LNCaP clone FGC (cell line): ENCODE data around the gene SIRPB2.
A peak's percentile ranks its signal among the peaks of the same experiment; 100 is the strongest.

Experiments
- DNase-seq: peaks from one replicate; pipeline ENCODE4 v3.0.0-alpha.2; 2011; ENCODE audit warnings: low read depth
- H3K4me3 ChIP-seq: 2 replicates; pipeline ENCODE4 v1.5.1; 2011; ENCODE audit warnings: mild to moderate bottlenecking, low read depth, low read length, control low read depth
- TF ChIP-seq, protein P1 (sequence below): IDR thresholded peaks from 2 replicates; pipeline ENCODE4 v1.5.1; 2012; ENCODE audit warnings: mild to moderate bottlenecking; ENCODE audit not compliant: control insufficient read depth, insufficient read depth; ENCODE audit errors: extremely low read depth

Gene SIRPB2

DNA sequence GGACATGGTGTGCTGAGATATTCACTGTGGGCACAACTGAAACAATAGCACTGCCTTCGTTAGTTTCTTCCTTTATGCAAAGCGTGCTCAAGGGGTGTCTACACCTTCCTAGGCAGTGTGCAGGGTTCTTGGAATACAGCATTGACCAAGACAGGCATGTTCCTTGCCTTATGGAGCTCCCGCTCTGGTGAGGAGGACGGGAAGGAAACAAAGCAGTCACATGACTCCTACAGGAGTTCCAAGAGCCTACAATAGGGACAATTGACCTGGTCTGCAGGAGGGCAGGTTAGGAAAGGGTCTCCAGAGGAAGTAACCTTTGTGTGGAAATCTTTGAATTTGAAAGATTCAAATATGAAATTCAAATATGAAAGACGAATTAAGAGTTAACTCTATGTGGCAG, 25.8 kb upstream of the SIRPB2 start:
- TF ChIP-seq, protein P1, sequence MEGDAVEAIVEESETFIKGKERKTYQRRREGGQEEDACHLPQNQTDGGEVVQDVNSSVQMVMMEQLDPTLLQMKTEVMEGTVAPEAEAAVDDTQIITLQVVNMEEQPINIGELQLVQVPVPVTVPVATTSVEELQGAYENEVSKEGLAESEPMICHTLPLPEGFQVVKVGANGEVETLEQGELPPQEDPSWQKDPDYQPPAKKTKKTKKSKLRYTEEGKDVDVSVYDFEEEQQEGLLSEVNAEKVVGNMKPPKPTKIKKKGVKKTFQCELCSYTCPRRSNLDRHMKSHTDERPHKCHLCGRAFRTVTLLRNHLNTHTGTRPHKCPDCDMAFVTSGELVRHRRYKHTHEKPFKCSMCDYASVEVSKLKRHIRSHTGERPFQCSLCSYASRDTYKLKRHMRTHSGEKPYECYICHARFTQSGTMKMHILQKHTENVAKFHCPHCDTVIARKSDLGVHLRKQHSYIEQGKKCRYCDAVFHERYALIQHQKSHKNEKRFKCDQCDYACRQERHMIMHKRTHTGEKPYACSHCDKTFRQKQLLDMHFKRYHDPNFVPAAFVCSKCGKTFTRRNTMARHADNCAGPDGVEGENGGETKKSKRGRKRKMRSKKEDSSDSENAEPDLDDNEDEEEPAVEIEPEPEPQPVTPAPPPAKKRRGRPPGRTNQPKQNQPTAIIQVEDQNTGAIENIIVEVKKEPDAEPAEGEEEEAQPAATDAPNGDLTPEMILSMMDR: no peak
- no peak overlapping the region for H3K4me3 ChIP-seq
- DNase-seq: no peak

DNA sequence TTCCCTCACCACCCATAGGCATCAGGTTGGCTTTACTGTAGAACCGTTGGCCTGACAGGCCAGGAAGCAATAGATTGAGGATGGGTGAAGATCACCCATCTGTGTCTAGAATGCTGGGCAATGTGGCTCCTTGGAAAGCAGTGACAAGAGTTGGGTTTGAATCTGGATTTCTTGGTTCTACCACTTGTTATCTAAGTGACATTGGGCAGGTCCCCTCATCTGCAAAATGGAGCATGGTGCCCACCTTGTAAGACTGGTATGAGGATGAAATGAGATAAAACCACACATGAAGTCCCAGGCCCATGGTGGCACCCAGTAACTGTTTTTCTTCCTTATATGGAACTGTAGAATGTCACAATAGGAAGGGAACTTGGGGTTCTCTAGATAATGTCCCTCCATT, 22.6 kb upstream of the SIRPB2 start:
- no peak for DNase-seq
- no peak overlapping the region for H3K4me3 ChIP-seq
- TF ChIP-seq, protein P1: no peak

DNA sequence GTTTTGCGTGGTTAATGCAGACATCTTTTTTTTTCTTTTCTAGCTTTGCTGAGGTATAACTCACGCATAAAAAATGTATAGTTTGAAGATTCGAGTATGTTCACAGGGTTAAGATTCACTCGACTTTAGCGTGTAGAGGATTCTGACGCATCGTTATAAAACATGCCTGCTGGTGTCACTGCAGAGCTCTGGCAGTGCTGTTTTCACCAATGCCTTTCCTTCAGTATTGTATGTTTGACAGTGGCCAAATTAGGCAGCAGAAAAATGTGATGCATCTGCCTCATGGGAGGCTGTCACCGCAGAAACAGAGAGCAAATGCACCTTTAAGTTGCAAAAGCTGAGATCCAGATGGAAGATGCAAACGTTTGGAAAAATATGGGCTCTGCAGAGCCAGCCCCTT, 18.0 kb upstream of the SIRPB2 start:
- no peak overlapping the region for H3K4me3 ChIP-seq
- peak; percentile 8 for DNase-seq
- TF ChIP-seq, protein P1: peak; percentile 81

DNA sequence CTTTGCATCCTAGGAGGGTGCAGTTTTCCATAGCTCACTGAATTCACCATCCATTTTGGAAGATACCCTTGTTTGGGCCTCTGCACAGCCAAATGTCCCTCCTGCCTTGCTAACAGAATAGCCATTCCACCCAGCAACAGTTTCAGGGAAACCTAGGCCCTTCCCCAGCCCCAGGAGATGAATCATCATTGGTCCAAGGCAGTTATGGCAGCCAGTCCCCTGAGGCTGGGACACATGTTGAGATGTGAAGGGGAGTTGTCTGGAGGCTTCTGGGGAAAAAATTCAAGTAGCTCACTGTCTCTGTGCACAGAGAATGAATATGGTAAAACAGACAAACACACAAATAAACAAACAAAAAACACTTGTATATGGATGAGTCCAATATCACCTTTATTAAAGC, 17.4 kb upstream of the SIRPB2 start:
- TF ChIP-seq, protein P1: no peak
- DNase-seq: no peak
- H3K4me3 ChIP-seq: no peak overlapping the region

DNA sequence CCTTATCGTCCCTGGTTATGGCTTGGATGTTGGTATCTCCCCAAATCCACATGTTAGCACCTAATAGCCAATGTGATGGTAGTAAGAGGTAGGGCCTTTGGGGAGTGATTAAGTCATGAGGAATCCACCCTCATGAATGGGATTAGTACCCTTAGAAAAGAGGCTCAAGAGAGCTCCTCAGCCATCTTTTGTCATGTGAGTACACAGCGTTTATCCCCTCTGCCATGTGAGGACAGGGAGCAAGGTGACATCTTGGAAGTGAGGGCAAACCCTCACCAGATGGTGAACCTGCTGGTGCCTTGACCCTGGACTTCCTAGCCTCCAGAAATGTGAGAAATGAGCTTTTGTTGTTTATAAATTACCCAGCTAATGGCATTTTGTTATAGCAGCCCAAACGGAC, 16.1 kb upstream of the SIRPB2 start:
- no peak for DNase-seq
- TF ChIP-seq, protein P1: no peak

DNA sequence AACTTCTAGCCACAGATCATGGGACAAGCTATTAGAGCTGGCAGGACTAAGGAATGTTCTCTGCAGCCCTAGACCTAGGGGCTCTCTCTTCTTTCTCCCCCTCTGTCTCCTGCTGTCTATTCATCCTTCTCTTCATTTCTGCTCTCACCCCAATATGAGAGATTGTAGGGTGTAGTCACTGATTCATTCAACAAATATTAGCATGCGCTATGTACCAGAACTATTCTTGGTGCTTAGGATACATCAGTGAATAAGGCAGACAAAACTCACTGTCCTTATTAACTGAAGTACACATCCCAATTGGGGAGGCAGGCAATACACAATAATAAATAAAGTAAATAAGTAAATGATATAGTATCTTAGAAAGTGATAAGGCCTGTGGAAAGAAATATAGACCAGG, 14.7 kb upstream of the SIRPB2 start:
- TF ChIP-seq, protein P1: no peak
- DNase-seq: no peak
- no peak overlapping the region for H3K4me3 ChIP-seq

More for the DNA sequence above, 16.1 kb upstream of the SIRPB2 start:
- no peak overlapping the region for H3K4me3 ChIP-seq

DNA sequence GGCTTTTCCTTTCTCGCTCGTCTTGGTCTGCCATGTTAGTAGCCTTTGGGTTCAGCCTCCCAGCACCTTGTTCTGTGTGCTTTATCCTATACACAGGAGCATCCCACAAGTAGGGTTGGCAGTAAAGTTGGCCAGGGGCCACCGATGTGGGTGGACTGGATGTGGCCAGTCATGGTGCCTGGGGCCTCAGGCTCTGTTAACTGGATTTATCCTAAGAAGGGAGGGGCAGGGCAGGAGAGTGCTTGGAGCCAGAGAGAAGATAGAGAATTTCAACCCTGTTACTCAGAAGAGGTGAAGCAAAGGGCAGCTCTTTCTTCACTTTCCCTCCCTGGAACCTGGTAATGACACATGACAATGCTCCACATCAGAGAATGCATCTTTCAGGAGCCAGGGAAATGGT, 14.1 kb upstream of the SIRPB2 start:
- H3K4me3 ChIP-seq: no peak overlapping the region
- no peak for DNase-seq
- TF ChIP-seq, protein P1: no peak
